ENCODE results near the gene FRMD4A.

The FRMD4A gene

GRCh38 chr10:13730306-13730652 lies 600.4 kb downstream of the FRMD4A start:
- TF ChIP-seq CTCF (conservative IDR thresholded peaks at IDR 0.05; ENCODE audit: control insufficient read depth, insufficient read depth, low read depth, low read length), result no peak
- DNase-seq (ENCODE audit: low read depth), result no peak
- H3K4me3 ChIP-seq (ENCODE audit: control insufficient read depth, low read depth, low read length), result no peak overlapping the region

GRCh38 chr10:13729586-13730305 lies 601.0 kb downstream of the FRMD4A start:
- H3K4me3 ChIP-seq (ENCODE audit: control insufficient read depth, low read depth, low read length), result no peak overlapping the region
- no peak for DNase-seq (ENCODE audit: low read depth)
- no peak for TF ChIP-seq CTCF (conservative IDR thresholded peaks at IDR 0.05; ENCODE audit: control insufficient read depth, insufficient read depth, low read depth, low read length)

- DNase-seq (ENCODE audit: low read depth), result no peak
- H3K4me3 ChIP-seq (ENCODE audit: control insufficient read depth, low read depth, low read length), result no peak overlapping the region
- TF ChIP-seq CTCF (conservative IDR thresholded peaks at IDR 0.05; ENCODE audit: control insufficient read depth, insufficient read depth, low read depth, low read length), result no peak
Observed at GRCh38 chr10:13728898-13729535, 601.7 kb downstream of the FRMD4A start.

- TF ChIP-seq CTCF (conservative IDR thresholded peaks at IDR 0.05; ENCODE audit: control insufficient read depth, insufficient read depth, low read depth, low read length), result no peak
- DNase-seq (ENCODE audit: low read depth), result no peak
- H3K4me3 ChIP-seq (ENCODE audit: control insufficient read depth, low read depth, low read length), result no peak overlapping the region
Observed at GRCh38 chr10:13725594-13725993, 605.1 kb downstream of the FRMD4A start.

- TF ChIP-seq CTCF (conservative IDR thresholded peaks at IDR 0.05; ENCODE audit: control insufficient read depth, insufficient read depth, low read depth, low read length), result no peak
- peak; percentile 98 for DNase-seq (ENCODE audit: low read depth)
- no peak overlapping the region for H3K4me3 ChIP-seq (ENCODE audit: control insufficient read depth, low read depth, low read length)
Observed at GRCh38 chr10:13724484-13724883, 606.2 kb downstream of the FRMD4A start.

GRCh38 chr10:13722747-13723653 lies 607.7 kb downstream of the FRMD4A start:
- TF ChIP-seq CTCF (conservative IDR thresholded peaks at IDR 0.05; ENCODE audit: control insufficient read depth, insufficient read depth, low read depth, low read length), result no peak
- DNase-seq (ENCODE audit: low read depth), result peak; percentile 47
- H3K4me3 ChIP-seq (ENCODE audit: control insufficient read depth, low read depth, low read length), result no peak overlapping the region
